Stimulated activated CD4-positive, alpha-beta T cell treated with anti-CD3 and anti-CD28 coated beads, TNF-alpha, amount 100 ng/mL, for 4 hours (primary cell): ENCODE data around the gene SP3.
"Not testable (repeated sequence)": the region's sequence is repeated elsewhere in the genome, so short reads cannot be mapped to it uniquely, and the experiment has no call there.

Source experiments
- DNase-seq, 3 experiments: peaks; one replicate each; pipeline ENCODE4 v3.0.0-alpha.2; 2020; ENCODE audit warnings: low read depth in 3 of 3

The SP3 gene

DNA sequence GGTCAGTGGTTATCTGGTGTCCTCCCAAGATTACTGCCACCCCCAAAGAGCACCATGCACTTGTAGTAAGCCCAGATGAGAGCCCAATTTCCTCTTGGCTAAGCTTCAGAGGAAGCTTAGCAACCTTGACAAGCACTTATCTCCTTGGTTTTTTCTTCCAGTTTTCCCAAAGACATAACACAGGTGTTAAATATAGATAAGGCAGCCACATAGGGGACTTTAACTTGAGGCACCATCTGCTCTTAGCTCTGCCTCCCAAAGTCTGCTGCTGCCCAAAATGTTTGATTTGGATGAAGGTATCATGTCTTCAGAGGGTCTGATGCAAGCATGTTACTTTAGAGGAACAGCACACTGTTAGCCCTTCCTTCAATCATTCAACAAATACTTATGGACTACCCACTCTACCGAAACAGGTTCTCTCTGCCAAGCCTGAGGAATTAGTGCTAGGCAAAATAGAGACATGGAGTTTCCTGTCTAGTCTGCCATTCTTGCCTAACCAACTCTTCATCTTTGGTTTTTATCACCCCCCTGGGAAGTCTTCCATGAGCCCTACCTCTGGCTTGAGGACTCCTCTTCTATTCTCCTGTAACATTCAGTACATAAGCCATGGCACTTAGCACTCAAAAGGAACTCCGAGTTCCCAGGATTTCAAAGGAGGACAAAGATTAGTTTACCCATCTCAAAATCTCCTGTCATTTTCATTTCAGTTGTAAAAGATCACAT lies 73.7 kb downstream of the SP3 start:
- no peak for DNase-seq

DNA sequence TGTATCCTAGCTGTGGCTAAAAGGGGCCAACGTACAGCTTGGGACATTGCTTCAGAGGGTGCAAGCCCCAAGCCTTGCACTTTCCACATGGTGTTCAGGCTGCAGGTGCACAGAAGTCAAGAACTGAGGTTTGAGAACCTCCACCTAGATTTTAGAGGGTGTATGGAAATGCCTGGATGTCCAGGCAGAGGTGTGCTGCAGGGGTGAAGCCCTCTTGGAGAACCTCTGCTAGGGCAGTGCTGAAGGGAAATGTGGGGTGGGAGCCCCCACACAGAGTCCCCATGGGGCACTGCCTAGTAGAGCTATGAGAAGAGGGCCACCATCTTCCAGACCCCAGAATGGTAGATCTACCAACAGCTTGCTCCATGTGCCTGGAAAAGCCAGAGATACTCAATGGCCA lies 75.7 kb downstream of the SP3 start:
- DNase-seq, result not testable (repeated sequence)

DNA sequence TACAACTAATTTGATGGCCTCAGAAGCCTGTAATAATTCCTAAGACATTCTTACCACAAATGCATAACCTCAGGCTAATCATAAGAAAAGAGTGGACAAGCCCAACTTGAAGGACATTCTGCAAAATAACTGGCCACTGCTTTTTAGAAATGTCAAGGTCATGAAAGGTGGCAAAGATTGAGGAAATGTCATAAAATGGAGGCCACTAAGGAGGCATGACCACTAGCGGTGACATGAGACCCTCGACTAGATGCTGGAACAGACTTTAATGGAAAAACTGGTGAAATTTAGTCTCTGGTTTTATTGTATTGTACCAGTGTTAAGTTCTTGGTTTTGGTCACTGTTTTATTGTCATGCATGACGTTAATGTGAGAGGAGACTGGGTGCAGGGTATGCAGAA lies 78.6 kb downstream of the SP3 start:
- no peak for DNase-seq

DNA sequence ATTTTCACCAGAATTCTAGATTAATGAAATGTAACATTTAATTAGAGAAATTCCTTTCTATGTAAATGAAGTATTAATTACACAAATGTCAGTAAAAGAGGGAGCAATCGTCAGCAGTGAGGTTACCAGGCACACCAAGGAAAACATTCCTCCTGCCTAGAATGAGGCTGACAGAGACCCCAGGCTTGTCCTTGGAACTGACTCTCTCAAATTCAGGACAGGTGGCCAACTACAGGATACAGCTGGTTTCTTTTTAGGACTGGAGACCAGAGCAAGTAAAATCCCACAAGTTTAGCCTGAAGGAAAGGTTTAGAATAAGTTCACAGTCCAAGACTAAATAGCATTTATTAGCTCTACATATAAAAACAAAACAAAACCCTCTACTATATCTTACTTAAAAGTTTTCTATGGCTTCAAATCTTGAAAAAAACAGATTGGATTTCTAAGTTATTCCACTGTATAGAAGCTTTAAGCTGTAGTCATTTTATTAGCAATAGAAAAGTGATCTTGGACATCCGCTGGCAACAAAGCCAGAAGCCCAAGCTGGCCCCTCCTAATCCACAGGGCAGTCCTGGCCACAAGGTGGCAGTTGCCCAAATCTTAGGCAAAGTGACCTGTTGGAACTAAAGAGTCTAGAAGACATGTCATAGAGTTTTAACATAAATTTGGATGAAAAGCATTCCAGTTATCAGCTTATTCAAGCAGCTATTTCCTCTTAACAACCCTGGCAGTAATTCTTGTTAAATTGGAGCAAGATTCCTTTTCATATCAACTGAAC lies 81.0 kb downstream of the SP3 start:
- DNase-seq, result peak in 1 of 3 experiments; percentile 3

DNA sequence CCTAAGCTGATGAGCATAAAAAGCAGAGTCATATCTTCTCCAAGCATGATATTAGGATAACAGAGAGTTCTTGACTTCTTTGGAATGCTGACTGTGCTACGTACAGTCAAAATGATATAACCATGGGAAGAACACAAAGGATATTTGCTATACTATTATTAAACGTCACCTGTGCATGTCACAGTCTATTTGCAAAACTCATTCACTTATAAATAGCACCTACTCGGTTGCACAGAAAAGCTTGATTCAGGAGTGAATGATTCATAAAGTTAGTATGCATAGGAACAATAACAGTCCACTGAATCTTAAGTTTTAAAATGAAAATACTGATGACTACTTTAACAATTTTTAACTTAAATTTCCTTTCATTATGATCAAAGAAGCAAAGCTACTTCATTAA lies 83.3 kb downstream of the SP3 start:
- DNase-seq, result no peak

DNA sequence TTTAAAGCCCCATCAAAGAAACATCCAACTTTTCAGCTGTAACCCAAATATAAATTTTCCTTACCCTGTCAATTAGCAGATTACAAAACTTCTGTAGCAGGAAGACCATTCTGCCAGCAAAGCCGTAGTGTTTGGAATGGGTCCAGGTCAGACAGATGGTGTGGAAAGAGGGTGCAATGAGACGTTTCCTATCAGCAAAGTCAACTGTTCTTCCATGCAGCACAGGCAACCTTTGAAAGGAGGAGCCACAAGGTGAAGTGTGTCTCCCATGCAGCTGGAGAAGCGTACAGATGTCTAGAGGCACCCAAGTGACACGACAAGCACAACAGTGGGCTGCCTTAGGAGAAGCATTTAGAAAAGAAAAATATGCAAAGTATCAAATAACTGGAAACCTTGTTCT lies 83.7 kb downstream of the SP3 start:
- DNase-seq, result no peak

DNA sequence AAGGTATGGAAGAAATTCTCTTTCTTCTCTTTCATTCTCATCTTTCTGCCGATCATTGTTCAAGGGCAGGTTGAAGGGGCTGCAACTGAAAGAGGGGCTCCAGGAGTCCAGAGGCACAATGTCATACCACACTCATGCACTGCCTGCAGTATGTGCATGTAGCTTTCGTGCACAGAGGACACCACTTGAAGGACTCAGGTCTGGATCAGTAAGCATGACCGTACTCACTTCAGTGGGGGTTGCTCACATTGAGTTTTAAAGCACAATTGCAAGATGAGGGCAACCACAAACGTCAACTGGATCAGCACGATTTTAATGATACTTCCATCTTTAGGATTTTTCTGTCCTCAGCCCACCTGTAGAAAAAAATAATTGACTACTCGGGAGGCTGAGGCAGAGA lies 84.6 kb downstream of the SP3 start:
- no peak for DNase-seq

DNA sequence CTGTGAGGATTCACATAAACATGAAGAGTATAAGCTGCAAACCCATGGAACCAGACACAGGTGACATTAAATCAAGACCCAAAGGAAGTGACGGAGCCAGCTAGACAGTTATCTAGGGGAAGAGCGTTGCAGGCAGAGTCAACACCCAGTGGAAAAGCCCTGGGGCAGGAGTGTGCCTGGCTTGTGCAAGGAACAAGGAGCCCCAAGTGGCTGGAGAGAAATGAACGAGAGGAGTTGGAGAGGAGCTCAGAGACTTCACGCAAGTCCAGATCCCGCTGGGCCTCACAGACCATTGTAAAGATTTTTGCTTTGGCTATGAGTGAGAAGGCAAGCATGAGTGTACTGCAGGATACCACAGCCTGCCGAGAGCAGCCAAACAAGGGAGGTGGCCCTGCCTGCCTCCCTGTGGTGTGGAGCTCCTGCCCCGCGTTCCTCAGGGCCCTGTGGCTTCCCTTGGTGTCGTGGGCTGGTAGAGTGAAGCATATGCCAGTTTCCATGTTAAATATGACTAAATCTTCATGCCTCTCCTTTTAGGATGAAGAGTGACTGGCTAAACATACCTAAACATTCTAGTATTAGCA lies 88.2 kb downstream of the SP3 start:
- DNase-seq, result no peak

DNA sequence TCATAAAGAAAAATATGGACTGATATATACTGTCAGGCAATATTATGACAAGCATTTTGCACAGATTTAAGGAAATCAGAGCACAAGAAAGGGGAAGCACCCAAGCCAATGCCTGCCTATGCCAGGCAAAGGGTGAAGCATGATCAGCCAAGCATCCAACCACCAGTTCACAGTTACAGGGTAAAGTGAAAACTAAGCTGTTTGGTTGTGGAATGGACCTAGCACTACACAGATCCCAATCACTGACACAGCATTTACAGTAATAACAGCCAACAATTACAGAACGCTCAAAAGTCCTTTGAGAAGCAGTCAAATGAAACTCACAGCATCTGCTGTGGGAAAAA lies 90.3 kb downstream of the SP3 start:
- DNase-seq, result no peak

DNA sequence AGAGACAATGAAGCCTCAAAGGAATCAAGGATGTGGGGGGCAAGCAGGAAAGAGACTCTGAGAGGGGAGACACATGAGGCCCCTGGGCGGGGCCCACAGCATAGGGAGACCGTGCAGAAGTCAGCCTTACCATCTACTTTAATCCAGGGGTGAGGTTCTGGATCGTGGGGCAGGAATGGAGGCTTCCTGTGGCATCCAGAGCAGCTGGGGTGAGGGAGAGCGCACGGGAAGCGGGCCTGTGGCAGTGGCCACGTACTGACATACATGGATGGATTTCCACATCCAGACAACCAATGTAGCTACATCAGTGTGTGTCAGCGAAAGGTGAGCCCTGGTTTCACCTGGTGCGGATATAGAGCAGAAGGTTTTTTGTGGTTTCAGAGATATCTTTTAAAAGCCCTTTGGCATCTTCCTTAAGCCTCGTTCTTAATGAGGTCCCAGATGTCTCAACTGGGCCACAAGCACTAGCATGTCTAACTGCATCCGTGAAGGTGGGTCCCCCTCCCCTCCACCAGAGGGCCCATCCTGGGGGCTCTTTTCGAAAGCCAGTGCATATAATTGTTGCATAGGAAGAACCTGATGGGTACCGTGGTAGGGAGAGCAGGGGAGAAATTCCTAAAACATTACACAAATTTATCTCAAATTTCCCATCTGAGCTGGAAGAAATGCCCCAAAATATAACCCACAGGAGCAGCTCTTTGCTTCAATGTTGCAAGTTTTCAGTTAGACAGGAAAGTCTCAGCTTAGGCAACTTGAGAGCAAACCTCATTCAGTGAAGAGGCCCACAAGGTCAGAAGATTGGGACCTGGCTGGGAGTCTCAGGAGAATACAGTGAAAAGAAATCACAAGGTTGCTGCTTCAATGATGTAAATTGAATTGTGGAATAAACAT lies 90.9 kb downstream of the SP3 start:
- DNase-seq, result no peak

DNA sequence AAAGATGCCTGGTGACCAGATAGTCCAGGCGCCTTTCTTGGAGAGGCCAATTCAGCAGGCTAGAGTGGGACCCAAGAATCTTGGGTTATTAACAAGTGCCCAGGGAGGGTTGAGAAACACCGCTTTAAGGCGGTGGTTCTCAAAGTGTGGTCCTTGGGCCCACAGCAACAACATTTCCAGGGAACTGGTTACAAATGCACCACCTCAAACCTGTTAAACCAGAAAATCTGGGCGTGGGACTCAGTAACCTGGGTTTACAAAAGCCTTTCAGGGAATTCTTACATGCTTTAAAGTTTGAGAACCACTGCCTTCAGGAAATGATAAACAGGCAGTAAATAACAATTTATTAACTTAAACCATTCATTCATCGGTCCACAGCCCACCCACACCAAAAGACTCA lies 92.5 kb downstream of the SP3 start:
- no peak for DNase-seq

DNA sequence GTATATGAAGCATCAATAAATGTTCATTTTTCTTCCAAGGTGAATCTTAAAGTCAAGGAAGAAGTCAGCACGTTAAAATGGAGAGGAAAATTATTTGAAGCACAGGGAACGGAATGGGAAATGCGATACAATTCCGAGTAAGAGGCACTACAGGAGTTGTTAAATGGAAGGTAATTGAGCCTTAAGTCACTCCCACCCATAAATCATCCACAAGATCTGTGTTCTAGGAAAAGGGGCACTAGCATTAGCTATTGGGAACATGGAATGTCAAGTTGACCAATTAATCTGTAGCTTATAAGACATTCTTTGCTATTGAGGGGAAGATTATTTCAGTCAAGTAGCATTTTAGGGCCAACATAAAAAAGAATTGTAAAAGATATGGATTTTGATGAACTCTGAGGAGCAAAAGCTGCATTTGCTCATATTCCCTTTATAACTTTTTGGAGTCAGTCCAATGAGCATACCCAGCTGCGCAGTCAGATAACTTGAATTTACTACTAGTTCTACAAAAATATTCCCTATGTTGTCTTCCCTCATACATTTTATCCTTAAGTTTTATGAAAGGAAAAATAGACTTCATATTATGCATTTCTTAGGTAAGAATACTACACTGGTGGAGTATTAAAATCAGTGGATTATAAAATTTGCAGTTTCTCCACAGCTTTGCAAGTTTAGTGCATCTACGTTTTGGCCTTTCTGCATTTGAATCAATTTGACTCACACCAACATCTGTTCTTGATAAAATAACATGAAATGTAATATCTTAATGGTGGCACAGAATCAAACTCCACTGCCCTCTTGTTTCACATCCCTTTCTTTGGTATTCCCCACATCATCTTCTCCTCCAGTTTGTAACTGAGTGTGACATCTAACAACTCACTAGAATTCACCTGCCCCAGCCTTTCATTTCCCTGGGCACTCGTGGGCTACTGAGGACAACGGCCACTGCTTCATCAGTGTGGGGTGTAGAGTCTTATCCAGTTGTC lies 95.6 kb downstream of the SP3 start:
- DNase-seq, result no peak

DNA sequence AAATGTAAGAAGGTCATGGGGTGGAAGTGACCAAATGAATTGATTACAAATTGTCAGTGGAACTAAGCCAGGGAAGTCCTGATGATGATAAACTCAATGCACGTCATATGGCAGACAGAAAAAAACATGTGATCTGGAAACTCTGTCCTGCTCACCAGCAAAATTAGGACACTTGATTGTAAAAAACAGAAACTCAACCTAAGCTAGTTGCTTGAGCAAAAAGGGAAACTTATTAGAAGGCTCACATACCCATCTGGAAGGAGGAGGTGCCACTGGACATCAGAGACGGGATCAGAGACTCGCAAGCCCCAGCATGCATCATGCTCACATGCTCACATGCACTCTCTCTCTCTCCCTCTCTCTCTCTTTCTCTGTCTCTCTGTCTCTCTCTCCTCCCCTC lies 96.8 kb downstream of the SP3 start:
- no peak for DNase-seq

DNA sequence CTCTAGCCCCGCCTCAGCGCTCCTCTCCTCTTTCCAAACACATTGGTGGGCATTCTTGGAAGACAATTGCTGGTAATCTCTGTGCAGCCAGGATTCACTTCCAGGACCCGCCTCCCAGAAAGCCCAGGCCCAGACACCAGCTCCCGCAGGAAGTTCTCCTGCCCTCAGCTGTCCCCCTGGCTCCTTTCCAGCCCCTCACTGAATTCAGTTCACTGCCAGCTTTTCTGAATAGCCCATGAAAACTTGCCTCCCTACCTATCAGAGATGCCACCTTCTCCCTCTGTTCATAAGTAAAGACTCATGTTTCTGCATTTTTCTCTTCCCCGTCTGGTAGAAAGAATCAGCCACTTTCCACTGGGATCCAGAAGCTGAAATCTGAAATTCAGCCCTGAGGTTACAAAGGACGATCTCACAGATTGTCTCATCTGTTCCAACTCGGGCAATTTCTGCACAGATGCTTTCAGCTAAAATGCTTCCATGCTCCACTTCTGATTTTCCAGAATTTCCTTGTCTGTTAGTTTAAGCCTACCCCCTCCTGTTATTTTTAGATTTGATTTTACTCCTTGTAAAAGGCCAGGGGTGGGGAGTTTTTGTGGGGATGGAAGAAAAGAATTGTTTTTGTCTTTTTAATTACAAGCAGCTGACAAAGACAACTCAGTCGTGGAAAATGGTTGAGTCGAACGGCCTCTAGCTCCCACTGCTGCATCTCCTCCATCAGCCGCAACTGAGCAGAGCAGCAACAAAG lies 98.1 kb downstream of the SP3 start:
- no peak for DNase-seq

DNA sequence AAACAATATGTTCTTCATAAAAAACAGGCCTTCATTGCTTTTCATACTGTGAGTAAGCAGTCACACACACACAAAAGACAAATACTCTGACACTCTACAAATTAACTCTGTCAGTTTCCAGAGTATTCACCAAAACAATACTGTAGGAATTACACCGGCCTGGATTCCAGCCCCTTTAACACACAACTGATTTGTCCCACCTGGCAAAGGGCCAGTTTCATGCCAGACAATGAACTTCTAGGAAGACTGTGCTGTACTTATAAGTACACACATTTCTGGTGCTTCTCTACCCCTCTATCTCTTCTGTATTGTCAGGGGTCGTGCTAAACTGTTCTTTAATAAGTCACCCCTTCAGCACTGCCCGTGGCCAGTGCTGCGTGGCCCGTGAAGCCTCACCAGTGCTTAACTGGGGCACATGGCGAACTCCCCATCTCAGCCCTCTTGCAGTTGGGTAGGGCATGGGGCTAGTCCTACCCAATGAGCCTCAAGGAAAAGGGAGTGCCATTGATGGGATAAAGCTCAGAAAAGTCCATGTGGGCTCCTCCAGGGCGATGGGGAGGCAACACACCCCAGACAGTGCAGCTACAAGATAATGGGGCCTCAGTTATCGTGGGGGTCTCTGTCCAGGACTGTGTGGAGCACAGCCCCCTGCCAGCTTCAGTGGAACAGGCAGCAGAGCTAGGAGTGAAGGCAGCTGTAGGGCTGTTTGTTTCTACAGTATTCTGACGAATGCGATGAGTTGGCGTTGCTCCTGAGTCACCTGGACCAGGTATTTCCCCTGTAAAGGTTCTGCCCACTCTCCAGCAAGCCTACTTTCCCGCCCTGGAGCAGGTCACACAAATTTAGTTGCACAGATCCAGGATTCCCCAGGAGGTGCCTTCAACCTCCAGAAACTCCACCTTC lies 99.0 kb downstream of the SP3 start:
- no peak for DNase-seq

DNA sequence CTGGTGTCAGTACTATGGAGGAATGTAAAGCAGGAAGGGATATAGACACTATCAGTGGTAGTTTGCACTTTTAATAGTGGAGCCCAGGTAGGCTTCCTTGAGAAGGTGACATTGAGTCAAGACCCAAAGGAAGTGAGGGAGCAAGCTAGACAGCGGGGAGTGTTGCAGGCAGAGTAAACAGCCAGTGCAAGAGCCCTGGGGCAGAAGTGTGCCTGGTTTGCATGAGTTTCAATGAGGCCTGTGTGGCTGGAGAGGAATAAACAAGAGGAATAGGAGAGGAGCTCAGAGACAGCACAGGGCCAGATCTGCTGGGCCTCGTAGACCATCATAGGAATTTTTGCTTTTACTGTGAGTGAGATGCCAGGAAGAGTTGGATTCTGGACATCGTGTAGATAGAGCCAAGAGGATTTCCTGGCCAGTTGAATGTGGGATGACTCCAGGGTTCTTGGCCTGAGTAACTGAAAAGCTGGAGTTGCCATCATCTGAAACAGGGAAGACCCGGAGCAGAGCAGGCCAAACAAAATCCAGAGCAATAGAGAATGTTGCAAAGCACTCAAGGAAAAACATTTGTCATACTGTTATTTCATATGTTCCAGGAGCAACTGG lies 102.5 kb downstream of the SP3 start:
- DNase-seq, result no peak

DNA sequence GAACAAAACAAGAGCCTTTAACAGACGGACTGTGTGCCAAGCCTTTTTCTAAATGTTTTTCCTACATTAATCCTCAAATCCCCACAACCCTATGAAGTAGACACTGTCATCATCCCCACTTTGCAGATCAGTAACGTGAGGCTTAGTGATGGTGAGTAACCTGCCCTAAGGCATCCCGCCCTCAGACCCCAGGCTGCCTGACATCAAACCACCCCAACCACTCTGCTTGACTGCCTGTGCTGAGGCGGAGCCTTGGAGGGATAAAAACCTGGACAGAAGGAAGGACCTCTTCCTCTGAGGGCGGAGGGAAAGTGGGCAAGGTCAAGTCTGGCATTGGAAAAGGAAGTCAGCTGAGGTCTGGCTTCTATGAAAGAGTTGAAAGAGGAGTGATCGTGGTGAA lies 104.6 kb downstream of the SP3 start:
- DNase-seq, result no peak

DNA sequence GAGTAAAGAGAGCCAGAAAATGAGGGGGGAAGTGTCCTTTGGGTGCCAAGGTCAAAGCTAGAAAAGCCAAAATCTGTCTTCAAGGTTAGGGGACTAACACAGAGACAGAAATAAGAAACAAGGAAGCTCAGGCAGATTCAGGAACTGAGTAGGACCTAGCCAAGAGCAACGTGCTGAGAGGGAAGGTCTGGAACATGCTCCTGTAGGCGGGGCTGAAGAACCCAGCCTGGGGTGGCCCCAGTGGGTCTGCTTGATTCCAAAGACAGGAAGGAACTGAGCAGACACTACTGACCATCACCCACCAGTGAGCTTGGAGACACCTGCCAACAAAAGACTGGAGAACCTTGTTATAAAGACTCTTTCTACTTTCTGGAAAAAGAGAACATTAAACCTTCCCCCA lies 105.1 kb downstream of the SP3 start:
- DNase-seq, result no peak

DNA sequence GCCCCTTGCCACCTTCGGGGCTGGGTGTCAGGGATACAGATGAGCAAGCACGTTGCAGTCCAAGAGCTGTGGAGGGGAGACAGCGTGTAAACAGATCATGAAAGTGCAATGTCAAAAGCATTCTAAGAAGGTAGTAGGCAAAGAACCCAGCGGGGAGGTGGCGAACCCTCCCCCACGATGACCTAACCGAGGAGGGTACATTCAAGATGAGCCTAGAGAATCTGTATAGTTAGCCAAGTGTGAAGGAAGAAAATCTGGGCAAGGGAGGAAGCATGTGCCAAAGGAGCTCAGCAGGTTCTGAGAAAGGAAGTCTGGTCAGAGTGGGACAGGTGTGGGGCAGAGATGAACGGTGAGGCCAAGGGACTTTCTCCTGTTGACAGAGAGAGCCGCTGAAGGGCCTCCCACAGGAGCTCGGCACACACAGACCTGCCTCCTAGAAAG lies 106.9 kb downstream of the SP3 start:
- DNase-seq, result no peak
